Measurements from ENCODE around the gene GPM6B.

Gene GPM6B

GRCh38 chrX:13845721-13846378 is 29.0 kb upstream of the GPM6B start:
- Histone ChIP-seq H4K20me1 (ENCODE audit: insufficient read depth) (no peaks in the 10 kb centered on the region), H3K4me2 (no peak overlapping the region), H3K4me1 (ENCODE audit: low read depth, poor library complexity, severe bottlenecking) (peaks cover 27% of the 10 kb centered on the region), H2AFZ (ENCODE audit: low read depth) (no peak overlapping the region), H3K36me3 (ENCODE audit: insufficient read depth) (no peaks in the 10 kb centered on the region), H3K9ac (no peak overlapping the region), H3K79me2 (ENCODE audit: insufficient read depth, low read depth) (no peaks in the 10 kb centered on the region), H3K27me3 (ENCODE audit: insufficient read depth, low read depth) (no peaks in the 10 kb centered on the region), H3K4me3 (IDR thresholded peaks at IDR 0.05; ENCODE audit: insufficient read depth, low read depth, low read length) (no peak overlapping the region), H3K27ac (no peak overlapping the region)
- TF ChIP-seq CTCF (conservative IDR thresholded peaks at IDR 0.05; ENCODE audit: low read depth, low read length) = no peak

GRCh38 chrX:13843150-13843721 is 26.3 kb upstream of the GPM6B start:
- Histone ChIP-seq H3K79me2 (ENCODE audit: insufficient read depth, low read depth) (no peaks in the 10 kb centered on the region), H3K36me3 (ENCODE audit: insufficient read depth) (no peaks in the 10 kb centered on the region), H4K20me1 (ENCODE audit: insufficient read depth) (no peaks in the 10 kb centered on the region), H3K4me1 (ENCODE audit: low read depth, poor library complexity, severe bottlenecking) (peaks cover 33% of the 10 kb centered on the region), H3K4me2 (peak overlapping the region; percentile 37), H3K4me3 (IDR thresholded peaks at IDR 0.05; ENCODE audit: insufficient read depth, low read depth, low read length) (no peak overlapping the region), H3K27ac (peak overlapping the region; percentile 71), H2AFZ (ENCODE audit: low read depth) (no peak overlapping the region), H3K27me3 (ENCODE audit: insufficient read depth, low read depth) (no peaks in the 10 kb centered on the region), H3K9ac (peak overlapping the region; percentile 8; the same call in 1 of the 2 replicates)
- no peak for TF ChIP-seq CTCF (conservative IDR thresholded peaks at IDR 0.05; ENCODE audit: low read depth, low read length)

- Histone ChIP-seq H3K4me2 (no peak overlapping the region), H3K27ac (no peak overlapping the region), H3K4me1 (ENCODE audit: low read depth, poor library complexity, severe bottlenecking) (peaks cover 54% of the 10 kb centered on the region), H2AFZ (ENCODE audit: low read depth) (no peak overlapping the region), H4K20me1 (ENCODE audit: insufficient read depth) (no peaks in the 10 kb centered on the region), H3K79me2 (ENCODE audit: insufficient read depth, low read depth) (no peaks in the 10 kb centered on the region), H3K36me3 (ENCODE audit: insufficient read depth) (no peaks in the 10 kb centered on the region), H3K9ac (no peak overlapping the region), H3K4me3 (IDR thresholded peaks at IDR 0.05; ENCODE audit: insufficient read depth, low read depth, low read length) (no peak overlapping the region), H3K27me3 (ENCODE audit: insufficient read depth, low read depth) (no peaks in the 10 kb centered on the region)
- no peak for TF ChIP-seq CTCF (conservative IDR thresholded peaks at IDR 0.05; ENCODE audit: low read depth, low read length)
Measured at GRCh38 chrX:13840121-13840520, 23.2 kb upstream of the GPM6B start.

GRCh38 chrX:13837290-13837745 is 20.4 kb upstream of the GPM6B start:
- no peak overlapping the region for H3K27ac ChIP-seq
- no peak overlapping the region for H3K4me3 ChIP-seq (IDR thresholded peaks at IDR 0.05; ENCODE audit: insufficient read depth, low read depth, low read length)
- no peaks in the 10 kb centered on the region for H3K27me3 ChIP-seq (ENCODE audit: insufficient read depth, low read depth)
- no peaks in the 10 kb centered on the region for H3K36me3 ChIP-seq (ENCODE audit: insufficient read depth)
- no peak for TF ChIP-seq CTCF (conservative IDR thresholded peaks at IDR 0.05; ENCODE audit: low read depth, low read length)
- peaks cover 41% of the 10 kb centered on the region for H3K4me1 ChIP-seq (ENCODE audit: low read depth, poor library complexity, severe bottlenecking)
- H3K9ac ChIP-seq = no peak overlapping the region
- H4K20me1 ChIP-seq (ENCODE audit: insufficient read depth) = no peaks in the 10 kb centered on the region
- no peaks in the 10 kb centered on the region for H3K79me2 ChIP-seq (ENCODE audit: insufficient read depth, low read depth)
- H2AFZ ChIP-seq (ENCODE audit: low read depth) = no peak overlapping the region
- H3K4me2 ChIP-seq = no peak overlapping the region
